DMS114 treated with DMSO at 0.1 percent for 48 hours (cell line): Measurements from ENCODE around the gene TLR2.

Experiments
- DNase-seq: peaks from one replicate; lab custom pipeline; 2025; ENCODE audit not compliant: unreplicated experiment; lab: John Stamatoyannopoulos, UW

The TLR2 gene

GRCh38 chr4:153684182-153684970 lies at the start of gene TLR2:
TSS of gene TLR2 (plus strand) at chr4:153684280. CDS start at chr4:153702908, 18,628 bp downstream.
- no peak for DNase-seq

GRCh38 chr4:153634738-153635353 lies 49.2 kb upstream of the TLR2 start:
- DNase-seq, result no peak

- DNase-seq, result no peak
These were observed 48.2 kb upstream of the TLR2 start for GRCh38 chr4:153635846-153636245.

GRCh38 chr4:153637201-153637600 lies 46.9 kb upstream of the TLR2 start:
- DNase-seq, result no peak

GRCh38 chr4:153638011-153638410 lies 46.1 kb upstream of the TLR2 start:
- DNase-seq, result no peak

GRCh38 chr4:153638999-153639398 lies 45.1 kb upstream of the TLR2 start:
- DNase-seq, result no peak

- no peak for DNase-seq
These were observed 44.0 kb upstream of the TLR2 start for GRCh38 chr4:153639833-153640802.

- no peak for DNase-seq
These were observed 42.5 kb upstream of the TLR2 start for GRCh38 chr4:153641532-153641931.

GRCh38 chr4:153643406-153644383 lies 40.4 kb upstream of the TLR2 start:
- DNase-seq, result peak; percentile 39

GRCh38 chr4:153645183-153645582 lies 38.9 kb upstream of the TLR2 start:
- DNase-seq, result no peak

GRCh38 chr4:153646261-153646660 lies 37.8 kb upstream of the TLR2 start:
- DNase-seq, result no peak

GRCh38 chr4:153646978-153647377 lies 37.1 kb upstream of the TLR2 start:
- no peak for DNase-seq

GRCh38 chr4:153647975-153648374 lies 36.1 kb upstream of the TLR2 start:
- no peak for DNase-seq

- no peak for DNase-seq
These were observed 34.5 kb upstream of the TLR2 start for GRCh38 chr4:153649572-153649991.

GRCh38 chr4:153651116-153651515 lies 33.0 kb upstream of the TLR2 start:
- DNase-seq, result no peak

- no peak for DNase-seq
These were observed 32.5 kb upstream of the TLR2 start for GRCh38 chr4:153651587-153651986.

- no peak for DNase-seq
These were observed 31.9 kb upstream of the TLR2 start for GRCh38 chr4:153652051-153652784.

- DNase-seq, result no peak
These were observed 29.0 kb upstream of the TLR2 start for GRCh38 chr4:153655002-153655541.

GRCh38 chr4:153655928-153656327 lies 28.2 kb upstream of the TLR2 start:
- no peak for DNase-seq
